Testis (tissue), 2 donors: ENCODE data around the gene MYLK.

ENCODE experiments used
- CTCF ChIP-seq, 3 experiments: fragments of 450-650 bp in 2 of 3; fragments of 200-600 bp in 1 of 3; sonication (generic) in 1 of 3; IDR thresholded peaks; one replicate each; pipeline ENCODE4 v1.5.1; 2016 to 2019; ENCODE audit warnings: antibody characterized with exemption in 3 of 3, mild to moderate bottlenecking in 2 of 3, moderate library complexity in 1 of 3
- POLR2A ChIP-seq: fragments of 450-650 bp; IDR thresholded peaks from one replicate; pipeline ENCODE4 v1.6.1; 2017; ENCODE audit warnings: antibody characterized with exemption, mild to moderate bottlenecking, moderate library complexity

DNA sequence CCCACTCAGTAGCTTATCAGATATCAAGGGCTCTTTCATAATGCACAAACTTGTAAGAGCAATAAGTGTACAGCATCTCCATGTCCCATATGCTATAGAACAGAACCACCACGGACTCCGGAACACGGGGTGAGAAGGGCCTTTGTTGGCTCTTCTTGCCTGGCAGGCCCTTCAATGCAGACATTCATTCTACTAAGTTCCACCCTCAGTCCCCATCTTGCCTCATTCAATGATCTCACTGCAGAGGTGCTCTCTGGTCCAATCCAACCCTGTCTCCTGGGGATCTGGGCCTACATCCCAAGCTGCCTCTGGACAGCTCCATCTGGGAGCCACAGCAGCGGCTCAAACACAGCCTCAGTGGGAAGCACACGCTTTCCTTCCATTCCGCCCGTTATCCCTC lies 316.1 kb downstream of the MYLK start:
- TF ChIP-seq CTCF (IDR thresholded peaks at IDR 0.05) = no peak
- TF ChIP-seq POLR2A = no peak
